HEK293 (cell line): ENCODE data around the gene RTP3.

Experiments
- CTCF ChIA-PET: fragments of 350-600 bp; formaldehyde crosslinking; extraction: SDS; loops from one replicate; lab custom pipeline; 2021; ENCODE audit warnings: antibody characterized with exemption; lab: Yijun Ruan, JAX
- POLR2A ChIA-PET: fragments of 300-600 bp; formaldehyde crosslinking; extraction: SDS; loops from one replicate; lab custom pipeline; 2020; ENCODE audit warnings: antibody characterized with exemption, inconsistent platforms; lab: Yijun Ruan, JAX
- H3K27ac ChIP-seq: fragments of 200-500 bp; sonication (Bioruptor generic); 2 replicates; pipeline ENCODE4 v1.5.1; 2014; ENCODE audit warnings: low read depth, low read length, control low read depth, inconsistent platforms; ENCODE audit errors: extremely low read depth
- H3K36me3 ChIP-seq, 2 experiments: fragments of 200-500 bp in 1 of 2; sonication (Bioruptor generic) in 1 of 2; 1 replicate in 1 of 2; 2 replicates in 1 of 2; pipeline ENCODE4 v1.5.1; 2014 to 2017; ENCODE audit warnings: inconsistent platforms in 2 of 2, low read length in 2 of 2; ENCODE audit not compliant: control insufficient read depth in 2 of 2, insufficient read depth in 1 of 2
- H3K4me1 ChIP-seq: fragments of 200-500 bp; sonication (Bioruptor generic); 2 replicates; pipeline ENCODE4 v1.5.1; 2014; ENCODE audit warnings: mild to moderate bottlenecking, low read length, inconsistent platforms; ENCODE audit not compliant: control insufficient read depth, insufficient read depth
- H3K4me3 ChIP-seq: 2 replicates; pipeline ENCODE4 v1.5.1; 2011; ENCODE audit warnings: low read depth, mild to moderate bottlenecking, control low read depth, low read length, moderate library complexity
- H3K9me3 ChIP-seq: fragments of 200-500 bp; sonication (Bioruptor generic); 2 replicates; pipeline ENCODE4 v1.5.1; 2014; ENCODE audit warnings: low read depth, low read length, inconsistent platforms; ENCODE audit not compliant: control insufficient read depth, insufficient read depth
- BCL11B ChIP-seq: fragments of 450-650 bp; formaldehyde crosslinking; IDR thresholded peaks from 2 replicates; pipeline ENCODE4 v1.5.1; 2016; ENCODE audit warnings: low read depth, missing biosample characterization, missing genetic modification characterization
- IKZF3 ChIP-seq: fragments of 450-650 bp; IDR thresholded peaks from 2 replicates; pipeline ENCODE4 v1.5.0; 2018; ENCODE audit warnings: missing biosample characterization, mild to moderate bottlenecking, missing genetic modification characterization, moderate library complexity
- KLF1 ChIP-seq: fragments of 450-650 bp; formaldehyde crosslinking; IDR thresholded peaks from 2 replicates; pipeline ENCODE4 v1.5.1; 2016; ENCODE audit warnings: missing biosample characterization, missing genetic modification characterization
- RBAK ChIP-seq: fragments of 450-650 bp; formaldehyde crosslinking; IDR thresholded peaks from 2 replicates; pipeline ENCODE4 v1.5.1; 2016; ENCODE audit warnings: missing biosample characterization, missing genetic modification characterization
- ZBTB17 ChIP-seq: fragments of 450-650 bp; formaldehyde crosslinking; IDR thresholded peaks from 2 replicates; pipeline ENCODE4 v1.5.1; 2016; ENCODE audit warnings: missing biosample characterization, missing genetic modification characterization
- ZBTB8A ChIP-seq: fragments of 450-650 bp; formaldehyde crosslinking; IDR thresholded peaks from 2 replicates; pipeline ENCODE4 v1.5.1; 2016; ENCODE audit warnings: missing biosample characterization, missing genetic modification characterization
- ZNF24 ChIP-seq: fragments of 450-650 bp; formaldehyde crosslinking; IDR thresholded peaks from 2 replicates; pipeline ENCODE4 v1.5.1; 2016; ENCODE audit warnings: missing biosample characterization, missing genetic modification characterization
- ZNF354C ChIP-seq: fragments of 450-650 bp; formaldehyde crosslinking; IDR thresholded peaks from 2 replicates; pipeline ENCODE4 v1.5.1; 2016; ENCODE audit warnings: missing biosample characterization, missing genetic modification characterization, low read depth, borderline replicate concordance
- ZNF391 ChIP-seq: fragments of 450-650 bp; formaldehyde crosslinking; IDR thresholded peaks from 2 replicates; pipeline ENCODE4 v1.5.1; 2016; ENCODE audit warnings: low read depth, missing biosample characterization, missing genetic modification characterization, borderline replicate concordance
- ZNF404 ChIP-seq: fragments of 450-650 bp; formaldehyde crosslinking; IDR thresholded peaks from 2 replicates; pipeline ENCODE4 v1.5.1; 2017; ENCODE audit warnings: missing biosample characterization, missing genetic modification characterization
- ZNF416 ChIP-seq: fragments of 450-650 bp; formaldehyde crosslinking; IDR thresholded peaks from 2 replicates; pipeline ENCODE4 v1.5.1; 2016; ENCODE audit warnings: missing biosample characterization, missing genetic modification characterization
- ZNF510 ChIP-seq: fragments of 450-650 bp; formaldehyde crosslinking; IDR thresholded peaks from 2 replicates; pipeline ENCODE4 v1.5.1; 2018; ENCODE audit warnings: mild to moderate bottlenecking, missing genetic modification characterization, missing biosample characterization; ENCODE audit not compliant: insufficient replicate concordance
- ZNF521 ChIP-seq: fragments of 450-650 bp; formaldehyde crosslinking; IDR thresholded peaks from 2 replicates; pipeline ENCODE4 v1.5.1; 2017; ENCODE audit warnings: missing biosample characterization, mild to moderate bottlenecking, missing genetic modification characterization
- ZNF529 ChIP-seq: fragments of 450-650 bp; formaldehyde crosslinking; IDR thresholded peaks from 2 replicates; pipeline ENCODE4 v1.5.1; 2017; ENCODE audit warnings: missing genetic modification characterization, missing biosample characterization; ENCODE audit not compliant: insufficient replicate concordance
- ZNF548 ChIP-seq: fragments of 450-650 bp; formaldehyde crosslinking; IDR thresholded peaks from 2 replicates; pipeline ENCODE4 v1.5.1; 2016; ENCODE audit warnings: missing biosample characterization, missing genetic modification characterization
- ZNF555 ChIP-seq: fragments of 450-650 bp; formaldehyde crosslinking; conservative IDR thresholded peaks from 2 replicates; pipeline ENCODE4 v1.5.1; 2017; ENCODE audit warnings: missing biosample characterization, mild to moderate bottlenecking, missing genetic modification characterization, inconsistent platforms
- ZNF571 ChIP-seq: fragments of 450-650 bp; formaldehyde crosslinking; IDR thresholded peaks from 2 replicates; pipeline ENCODE4 v1.5.0; 2017; ENCODE audit warnings: missing biosample characterization, missing genetic modification characterization
- ZNF664 ChIP-seq: fragments of 450-650 bp; formaldehyde crosslinking; IDR thresholded peaks from 2 replicates; pipeline ENCODE4 v1.5.1; 2016; ENCODE audit warnings: missing biosample characterization, missing genetic modification characterization
- ZNF701 ChIP-seq: fragments of 450-650 bp; formaldehyde crosslinking; IDR thresholded peaks from 2 replicates; pipeline ENCODE4 v1.5.1; 2016; ENCODE audit warnings: missing biosample characterization, missing genetic modification characterization
- ZNF791 ChIP-seq: fragments of 450-650 bp; formaldehyde crosslinking; IDR thresholded peaks from 2 replicates; pipeline ENCODE4 v1.5.1; 2016; ENCODE audit warnings: missing biosample characterization, missing genetic modification characterization
- ZSCAN16 ChIP-seq: fragments of 450-650 bp; formaldehyde crosslinking; IDR thresholded peaks from 2 replicates; pipeline ENCODE4 v1.5.1; 2016; ENCODE audit warnings: missing biosample characterization, missing genetic modification characterization
- ZXDB ChIP-seq: fragments of 450-650 bp; formaldehyde crosslinking; IDR thresholded peaks from 2 replicates; pipeline ENCODE4 v1.5.1; 2016; ENCODE audit warnings: missing biosample characterization, missing genetic modification characterization
- TF ChIP-seq, protein P1 (sequence below): fragments of 450-650 bp; formaldehyde crosslinking; IDR thresholded peaks from 2 replicates; pipeline ENCODE4 v1.5.1; 2016; ENCODE audit warnings: missing biosample characterization, missing genetic modification characterization
- TF ChIP-seq, protein P2 (sequence below): fragments of 450-650 bp; formaldehyde crosslinking; IDR thresholded peaks from 2 replicates; pipeline ENCODE4 v1.5.1; 2016; ENCODE audit warnings: missing biosample characterization, missing genetic modification characterization
- TF ChIP-seq, protein P3 (sequence below): fragments of 450-650 bp; formaldehyde crosslinking; IDR thresholded peaks from 2 replicates; pipeline ENCODE4 v1.5.1; 2016; ENCODE audit warnings: missing biosample characterization, missing genetic modification characterization
- TF ChIP-seq, protein P4 (sequence below): fragments of 450-650 bp; formaldehyde crosslinking; IDR thresholded peaks from 2 replicates; pipeline ENCODE4 v1.5.1; 2016; ENCODE audit warnings: missing biosample characterization, missing genetic modification characterization
- TF ChIP-seq, protein P5 (sequence below): fragments of 450-650 bp; IDR thresholded peaks from 2 replicates; pipeline ENCODE4 v1.5.1; 2018; ENCODE audit warnings: missing biosample characterization, missing genetic modification characterization
- TF ChIP-seq, protein P6 (sequence below): fragments of 450-650 bp; formaldehyde crosslinking; IDR thresholded peaks from 2 replicates; pipeline ENCODE4 v1.5.1; 2017; ENCODE audit warnings: missing biosample characterization, missing genetic modification characterization

RTP3 gene

DNA sequence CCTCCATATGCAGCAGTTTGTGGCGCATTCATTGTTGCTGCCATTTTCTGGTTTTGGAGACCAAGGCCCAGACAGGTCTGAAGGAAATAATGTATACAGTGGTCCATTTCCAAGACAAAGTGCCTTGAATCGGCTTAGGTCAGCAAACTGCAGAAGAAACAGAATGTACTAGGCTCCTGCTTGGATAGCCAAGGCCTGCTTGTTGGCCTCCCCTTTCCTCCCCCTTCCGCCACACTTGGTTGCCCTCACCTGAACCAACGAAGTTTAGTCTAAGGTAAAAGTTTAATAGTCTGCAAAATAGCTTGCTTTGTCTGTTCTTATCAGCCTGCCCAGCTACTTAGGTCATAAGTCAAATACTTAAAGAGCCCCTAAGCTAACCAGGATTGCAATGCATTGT, 12.0 kb upstream of the RTP3 start:
- Histone ChIP-seq H3K4me3 (no peak overlapping the region), H3K9me3 (no peaks in the 10 kb centered on the region), H3K27ac (no peak overlapping the region), H3K36me3 (no peaks in the 10 kb centered on the region), H3K4me1 (no peaks in the 10 kb centered on the region)
- ChIA-PET POLR2A (no interaction called here), CTCF (no interaction called here)
- TF ChIP-seq ZBTB17 (tag by site-specific recombination): no peak
- TF ChIP-seq, protein P1, sequence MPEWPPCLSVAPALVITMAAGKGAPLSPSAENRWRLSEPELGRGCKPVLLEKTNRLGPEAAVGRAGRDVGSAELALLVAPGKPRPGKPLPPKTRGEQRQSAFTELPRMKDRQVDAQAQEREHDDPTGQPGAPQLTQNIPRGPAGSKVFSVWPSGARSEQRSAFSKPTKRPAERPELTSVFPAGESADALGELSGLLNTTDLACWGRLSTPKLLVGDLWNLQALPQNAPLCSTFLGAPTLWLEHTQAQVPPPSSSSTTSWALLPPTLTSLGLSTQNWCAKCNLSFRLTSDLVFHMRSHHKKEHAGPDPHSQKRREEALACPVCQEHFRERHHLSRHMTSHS (tag by site-specific recombination): no peak
- no peak for TF ChIP-seq RBAK (tag by site-specific recombination)
- TF ChIP-seq IKZF3 (tag by site-specific recombination): no peak
- TF ChIP-seq, protein P2, sequence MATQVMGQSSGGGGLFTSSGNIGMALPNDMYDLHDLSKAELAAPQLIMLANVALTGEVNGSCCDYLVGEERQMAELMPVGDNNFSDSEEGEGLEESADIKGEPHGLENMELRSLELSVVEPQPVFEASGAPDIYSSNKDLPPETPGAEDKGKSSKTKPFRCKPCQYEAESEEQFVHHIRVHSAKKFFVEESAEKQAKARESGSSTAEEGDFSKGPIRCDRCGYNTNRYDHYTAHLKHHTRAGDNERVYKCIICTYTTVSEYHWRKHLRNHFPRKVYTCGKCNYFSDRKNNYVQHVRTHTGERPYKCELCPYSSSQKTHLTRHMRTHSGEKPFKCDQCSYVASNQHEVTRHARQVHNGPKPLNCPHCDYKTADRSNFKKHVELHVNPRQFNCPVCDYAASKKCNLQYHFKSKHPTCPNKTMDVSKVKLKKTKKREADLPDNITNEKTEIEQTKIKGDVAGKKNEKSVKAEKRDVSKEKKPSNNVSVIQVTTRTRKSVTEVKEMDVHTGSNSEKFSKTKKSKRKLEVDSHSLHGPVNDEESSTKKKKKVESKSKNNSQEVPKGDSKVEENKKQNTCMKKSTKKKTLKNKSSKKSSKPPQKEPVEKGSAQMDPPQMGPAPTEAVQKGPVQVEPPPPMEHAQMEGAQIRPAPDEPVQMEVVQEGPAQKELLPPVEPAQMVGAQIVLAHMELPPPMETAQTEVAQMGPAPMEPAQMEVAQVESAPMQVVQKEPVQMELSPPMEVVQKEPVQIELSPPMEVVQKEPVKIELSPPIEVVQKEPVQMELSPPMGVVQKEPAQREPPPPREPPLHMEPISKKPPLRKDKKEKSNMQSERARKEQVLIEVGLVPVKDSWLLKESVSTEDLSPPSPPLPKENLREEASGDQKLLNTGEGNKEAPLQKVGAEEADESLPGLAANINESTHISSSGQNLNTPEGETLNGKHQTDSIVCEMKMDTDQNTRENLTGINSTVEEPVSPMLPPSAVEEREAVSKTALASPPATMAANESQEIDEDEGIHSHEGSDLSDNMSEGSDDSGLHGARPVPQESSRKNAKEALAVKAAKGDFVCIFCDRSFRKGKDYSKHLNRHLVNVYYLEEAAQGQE (tag by site-specific recombination): no peak
- TF ChIP-seq ZNF548 (tag by site-specific recombination): no peak
- TF ChIP-seq ZNF701 (tag by site-specific recombination): no peak
- TF ChIP-seq ZNF555 (tag by site-specific recombination): no peak
- TF ChIP-seq, protein P3, sequence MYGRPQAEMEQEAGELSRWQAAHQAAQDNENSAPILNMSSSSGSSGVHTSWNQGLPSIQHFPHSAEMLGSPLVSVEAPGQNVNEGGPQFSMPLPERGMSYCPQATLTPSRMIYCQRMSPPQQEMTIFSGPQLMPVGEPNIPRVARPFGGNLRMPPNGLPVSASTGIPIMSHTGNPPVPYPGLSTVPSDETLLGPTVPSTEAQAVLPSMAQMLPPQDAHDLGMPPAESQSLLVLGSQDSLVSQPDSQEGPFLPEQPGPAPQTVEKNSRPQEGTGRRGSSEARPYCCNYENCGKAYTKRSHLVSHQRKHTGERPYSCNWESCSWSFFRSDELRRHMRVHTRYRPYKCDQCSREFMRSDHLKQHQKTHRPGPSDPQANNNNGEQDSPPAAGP (tag by site-specific recombination): no peak
- no peak for TF ChIP-seq ZNF416 (tag by site-specific recombination)
- no peak for TF ChIP-seq ZNF529 (tag by site-specific recombination)
- TF ChIP-seq ZNF521: no peak
- TF ChIP-seq ZNF510 (tag by site-specific recombination): no peak
- TF ChIP-seq ZNF404 (tag by site-specific recombination): no peak
- TF ChIP-seq, protein P4, sequence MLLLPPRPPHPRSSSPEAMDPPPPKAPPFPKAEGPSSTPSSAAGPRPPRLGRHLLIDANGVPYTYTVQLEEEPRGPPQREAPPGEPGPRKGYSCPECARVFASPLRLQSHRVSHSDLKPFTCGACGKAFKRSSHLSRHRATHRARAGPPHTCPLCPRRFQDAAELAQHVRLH: no peak

DNA sequence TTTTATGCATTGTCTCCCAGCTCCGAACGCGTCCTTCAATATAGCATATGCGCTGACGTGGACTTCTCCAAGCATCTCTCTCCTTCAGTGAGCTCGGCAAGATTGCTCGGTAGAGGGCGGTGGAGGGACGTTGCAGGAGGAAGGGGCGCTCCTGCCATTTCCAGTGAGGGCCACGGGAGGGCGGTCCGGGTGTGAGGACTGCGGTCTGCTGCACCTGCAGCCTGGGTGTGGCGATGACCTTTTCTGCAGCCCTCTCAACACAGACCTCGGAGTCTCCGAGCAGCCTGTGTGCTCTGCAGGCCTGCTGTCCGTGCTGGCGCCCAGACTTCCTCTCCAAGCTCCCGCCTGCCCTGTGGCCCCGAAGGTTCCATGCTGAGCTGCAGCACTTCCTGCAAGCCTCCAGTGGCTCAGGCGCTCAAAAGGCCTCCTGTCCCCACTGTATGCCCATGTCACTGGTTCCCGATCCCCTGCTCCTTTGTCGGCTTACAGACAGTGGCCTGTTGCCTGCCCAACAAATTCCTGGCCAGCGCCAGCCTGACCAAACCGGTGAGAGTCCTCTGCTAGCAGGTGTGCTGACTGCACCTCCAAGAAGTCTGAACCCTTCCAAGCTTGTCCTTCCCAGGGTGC, 8.9 kb upstream of the RTP3 start:
- H3K9me3 ChIP-seq: no peaks in the 10 kb centered on the region
- ChIA-PET CTCF (interaction anchor here (0.5 to 5.1 kb wide), 49 partner anchors 9 to 424 kb away, joined by 3 to 71 read pairs (median 4); partner anchors contain the start of genes CCR5AS, CCRL2 and RTP3), POLR2A (interaction anchor here (0.8 kb wide), 1 partner anchor 205 kb away, joined by 3 read pairs; the partner anchor contains the start of gene ALS2CL)
- H3K4me3 ChIP-seq: no peak overlapping the region
- no peaks in the 10 kb centered on the region for H3K4me1 ChIP-seq
- no peaks in the 10 kb centered on the region for H3K36me3 ChIP-seq
- no peak overlapping the region for H3K27ac ChIP-seq
- TF ChIP-seq, protein P5, sequence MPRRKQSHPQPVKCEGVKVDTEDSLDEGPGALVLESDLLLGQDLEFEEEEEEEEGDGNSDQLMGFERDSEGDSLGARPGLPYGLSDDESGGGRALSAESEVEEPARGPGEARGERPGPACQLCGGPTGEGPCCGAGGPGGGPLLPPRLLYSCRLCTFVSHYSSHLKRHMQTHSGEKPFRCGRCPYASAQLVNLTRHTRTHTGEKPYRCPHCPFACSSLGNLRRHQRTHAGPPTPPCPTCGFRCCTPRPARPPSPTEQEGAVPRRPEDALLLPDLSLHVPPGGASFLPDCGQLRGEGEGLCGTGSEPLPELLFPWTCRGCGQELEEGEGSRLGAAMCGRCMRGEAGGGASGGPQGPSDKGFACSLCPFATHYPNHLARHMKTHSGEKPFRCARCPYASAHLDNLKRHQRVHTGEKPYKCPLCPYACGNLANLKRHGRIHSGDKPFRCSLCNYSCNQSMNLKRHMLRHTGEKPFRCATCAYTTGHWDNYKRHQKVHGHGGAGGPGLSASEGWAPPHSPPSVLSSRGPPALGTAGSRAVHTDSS: no peak
- TF ChIP-seq KLF1 (tag by site-specific recombination): peak; percentile 41; the same call in 1 of the 2 replicates
- TF ChIP-seq, protein P6, sequence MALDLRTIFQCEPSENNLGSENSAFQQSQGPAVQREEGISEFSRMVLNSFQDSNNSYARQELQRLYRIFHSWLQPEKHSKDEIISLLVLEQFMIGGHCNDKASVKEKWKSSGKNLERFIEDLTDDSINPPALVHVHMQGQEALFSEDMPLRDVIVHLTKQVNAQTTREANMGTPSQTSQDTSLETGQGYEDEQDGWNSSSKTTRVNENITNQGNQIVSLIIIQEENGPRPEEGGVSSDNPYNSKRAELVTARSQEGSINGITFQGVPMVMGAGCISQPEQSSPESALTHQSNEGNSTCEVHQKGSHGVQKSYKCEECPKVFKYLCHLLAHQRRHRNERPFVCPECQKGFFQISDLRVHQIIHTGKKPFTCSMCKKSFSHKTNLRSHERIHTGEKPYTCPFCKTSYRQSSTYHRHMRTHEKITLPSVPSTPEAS (tag by site-specific recombination): no peak
- TF ChIP-seq ZNF791 (tag by site-specific recombination): no peak
- no peak for TF ChIP-seq ZSCAN16 (tag by site-specific recombination)
- TF ChIP-seq ZNF354C (tag by site-specific recombination): no peak
- no peak for TF ChIP-seq ZNF391
- no peak for TF ChIP-seq ZNF664 (tag by site-specific recombination)
- TF ChIP-seq ZBTB8A (tag by site-specific recombination): peak; percentile 52
- TF ChIP-seq ZXDB (tag by site-specific recombination): no peak
- TF ChIP-seq ZNF571 (tag by site-specific recombination): no peak
- TF ChIP-seq ZNF24 (tag by site-specific recombination): no peak
- no peak for TF ChIP-seq BCL11B (tag by site-specific recombination)
